ENCODE results near the gene MYO9A. TPM values are rescaled to one million over a fixed set of nuclear protein-coding genes. Genes with fewer than 3 reads are reported as not detected.
"Not testable (repeated sequence)": the region's sequence is repeated elsewhere in the genome, so short reads cannot be mapped to it uniquely, and the experiment has no call there.

MYO9A gene
- total RNA-seq, 1 donor: 59.0 TPM

DNA sequence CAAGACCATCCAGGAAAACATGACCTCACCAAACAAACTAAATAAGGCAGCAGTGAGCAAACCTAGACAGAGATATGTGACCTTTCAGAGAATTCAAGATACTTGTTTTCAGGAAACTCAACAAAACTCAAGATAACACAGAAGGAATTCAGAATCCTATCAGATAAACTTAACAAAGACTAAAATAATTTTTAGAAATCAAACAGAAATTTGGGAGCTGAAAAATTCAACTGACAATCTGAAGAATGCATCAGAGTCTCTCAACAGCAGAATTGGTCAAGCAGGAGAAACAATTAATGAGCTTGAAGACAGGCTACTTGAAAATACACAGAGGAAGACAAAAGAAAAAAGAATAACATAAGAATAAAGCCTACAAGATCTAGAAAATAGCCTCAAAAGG, 55.6 kb downstream of the MYO9A start:
- no peaks in the 10 kb centered on the region for H3K36me3 ChIP-seq (ENCODE audit: insufficient read depth, low read length)
- TF ChIP-seq, protein P1, sequence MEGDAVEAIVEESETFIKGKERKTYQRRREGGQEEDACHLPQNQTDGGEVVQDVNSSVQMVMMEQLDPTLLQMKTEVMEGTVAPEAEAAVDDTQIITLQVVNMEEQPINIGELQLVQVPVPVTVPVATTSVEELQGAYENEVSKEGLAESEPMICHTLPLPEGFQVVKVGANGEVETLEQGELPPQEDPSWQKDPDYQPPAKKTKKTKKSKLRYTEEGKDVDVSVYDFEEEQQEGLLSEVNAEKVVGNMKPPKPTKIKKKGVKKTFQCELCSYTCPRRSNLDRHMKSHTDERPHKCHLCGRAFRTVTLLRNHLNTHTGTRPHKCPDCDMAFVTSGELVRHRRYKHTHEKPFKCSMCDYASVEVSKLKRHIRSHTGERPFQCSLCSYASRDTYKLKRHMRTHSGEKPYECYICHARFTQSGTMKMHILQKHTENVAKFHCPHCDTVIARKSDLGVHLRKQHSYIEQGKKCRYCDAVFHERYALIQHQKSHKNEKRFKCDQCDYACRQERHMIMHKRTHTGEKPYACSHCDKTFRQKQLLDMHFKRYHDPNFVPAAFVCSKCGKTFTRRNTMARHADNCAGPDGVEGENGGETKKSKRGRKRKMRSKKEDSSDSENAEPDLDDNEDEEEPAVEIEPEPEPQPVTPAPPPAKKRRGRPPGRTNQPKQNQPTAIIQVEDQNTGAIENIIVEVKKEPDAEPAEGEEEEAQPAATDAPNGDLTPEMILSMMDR (IDR thresholded peaks at IDR 0.05; ENCODE audit: extremely low read depth, low read depth, low read length): no peak
- H3K27me3 ChIP-seq (ENCODE audit: insufficient read depth, low read length): no peaks in the 10 kb centered on the region
- peaks cover 73% of the 10 kb centered on the region for H3K79me2 ChIP-seq (ENCODE audit: insufficient read depth, low read length)
- no peak overlapping the region for H3K4me3 ChIP-seq (ENCODE audit: insufficient read depth, low read length)
- no peak overlapping the region for H2AFZ ChIP-seq (ENCODE audit: low read length)
- no peak overlapping the region for H3K4me2 ChIP-seq (ENCODE audit: insufficient read depth, low read length)
- no peaks in the 10 kb centered on the region for H3K9me3 ChIP-seq (ENCODE audit: low read depth, low read length)
- DNase-seq (ENCODE audit: insufficient read length, low spot score, missing footprints): no peak
- H3K4me1 ChIP-seq (ENCODE audit: insufficient read depth, low read length): peaks cover 8% of the 10 kb centered on the region
- peaks cover 27% of the 10 kb centered on the region for H4K20me1 ChIP-seq (ENCODE audit: insufficient read depth, low read length)
- no peak overlapping the region for H3K27ac ChIP-seq (ENCODE audit: low read depth, low read length)

DNA sequence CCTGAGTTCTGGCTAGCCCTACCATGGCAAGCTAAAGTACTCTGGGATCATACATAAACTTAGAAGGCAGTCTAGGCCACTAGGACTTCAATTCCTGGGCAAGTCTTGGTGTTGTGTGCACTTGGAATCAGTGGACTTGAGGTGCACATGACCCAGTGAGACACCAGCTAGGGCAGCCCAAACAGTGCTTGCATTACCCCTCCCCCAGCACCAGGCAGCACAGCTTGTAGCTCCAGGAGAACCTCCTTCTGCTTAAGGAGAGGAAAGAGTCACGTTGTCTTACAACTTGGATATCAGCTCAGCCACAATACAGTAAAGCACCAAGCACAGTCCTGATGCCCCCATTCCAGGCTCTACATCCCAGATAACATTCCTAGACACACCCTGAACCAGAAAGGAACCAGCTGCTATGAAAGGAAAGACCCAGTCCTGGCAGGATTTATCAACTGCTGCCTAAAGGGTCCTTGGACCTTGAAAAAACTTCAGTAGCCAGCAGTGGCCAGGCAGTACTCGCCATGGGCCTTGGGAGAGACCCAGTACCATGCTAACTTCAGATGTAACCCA, 57.2 kb downstream of the MYO9A start:
- no peak overlapping the region for H3K4me3 ChIP-seq (ENCODE audit: insufficient read depth, low read length)
- H3K4me1 ChIP-seq (ENCODE audit: insufficient read depth, low read length): peaks cover 8% of the 10 kb centered on the region
- no peak for DNase-seq (ENCODE audit: insufficient read length, low spot score, missing footprints)
- H2AFZ ChIP-seq (ENCODE audit: low read length): no peak overlapping the region
- peaks cover 77% of the 10 kb centered on the region for H3K79me2 ChIP-seq (ENCODE audit: insufficient read depth, low read length)
- no peak overlapping the region for H3K27ac ChIP-seq (ENCODE audit: low read depth, low read length)
- no peaks in the 10 kb centered on the region for H3K36me3 ChIP-seq (ENCODE audit: insufficient read depth, low read length)
- peaks cover 25% of the 10 kb centered on the region for H4K20me1 ChIP-seq (ENCODE audit: insufficient read depth, low read length)
- H3K27me3 ChIP-seq (ENCODE audit: insufficient read depth, low read length): no peaks in the 10 kb centered on the region
- no peak overlapping the region for H3K4me2 ChIP-seq (ENCODE audit: insufficient read depth, low read length)
- TF ChIP-seq, protein P1 (IDR thresholded peaks at IDR 0.05; ENCODE audit: extremely low read depth, low read depth, low read length): no peak
- H3K9me3 ChIP-seq (ENCODE audit: low read depth, low read length): no peaks in the 10 kb centered on the region

DNA sequence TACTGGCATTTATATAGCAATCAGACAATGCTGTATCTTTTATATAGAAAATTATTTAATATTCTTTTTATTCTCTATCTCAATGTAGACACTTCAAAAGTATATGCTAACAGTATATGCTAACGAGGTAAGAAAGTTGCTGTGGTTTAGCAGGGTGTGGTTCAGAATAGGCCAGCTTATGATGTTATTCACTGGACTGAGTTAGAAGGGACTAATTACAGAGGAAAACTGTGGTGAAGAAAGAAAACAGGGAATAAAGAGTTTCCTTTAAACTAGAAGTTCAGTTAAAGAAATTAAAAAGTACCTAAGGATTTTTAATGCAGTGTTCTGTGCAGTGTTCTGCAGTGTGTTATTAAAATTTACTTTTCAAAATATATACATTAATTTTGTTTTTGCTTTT, 59.4 kb downstream of the MYO9A start:
- peak overlapping the region; percentile 77 for H3K4me2 ChIP-seq (ENCODE audit: insufficient read depth, low read length)
- peaks cover 78% of the 10 kb centered on the region for H3K79me2 ChIP-seq (ENCODE audit: insufficient read depth, low read length)
- H4K20me1 ChIP-seq (ENCODE audit: insufficient read depth, low read length): peaks cover 23% of the 10 kb centered on the region
- no peaks in the 10 kb centered on the region for H3K27me3 ChIP-seq (ENCODE audit: insufficient read depth, low read length)
- no peak overlapping the region for H3K4me3 ChIP-seq (ENCODE audit: insufficient read depth, low read length)
- H3K9me3 ChIP-seq (ENCODE audit: low read depth, low read length): no peaks in the 10 kb centered on the region
- peaks cover 8% of the 10 kb centered on the region for H3K4me1 ChIP-seq (ENCODE audit: insufficient read depth, low read length)
- TF ChIP-seq, protein P1 (IDR thresholded peaks at IDR 0.05; ENCODE audit: extremely low read depth, low read depth, low read length): no peak
- no peak overlapping the region for H3K27ac ChIP-seq (ENCODE audit: low read depth, low read length)
- no peak overlapping the region for H2AFZ ChIP-seq (ENCODE audit: low read length)
- H3K36me3 ChIP-seq (ENCODE audit: insufficient read depth, low read length): no peaks in the 10 kb centered on the region
- no peak for DNase-seq (ENCODE audit: insufficient read length, low spot score, missing footprints)

DNA sequence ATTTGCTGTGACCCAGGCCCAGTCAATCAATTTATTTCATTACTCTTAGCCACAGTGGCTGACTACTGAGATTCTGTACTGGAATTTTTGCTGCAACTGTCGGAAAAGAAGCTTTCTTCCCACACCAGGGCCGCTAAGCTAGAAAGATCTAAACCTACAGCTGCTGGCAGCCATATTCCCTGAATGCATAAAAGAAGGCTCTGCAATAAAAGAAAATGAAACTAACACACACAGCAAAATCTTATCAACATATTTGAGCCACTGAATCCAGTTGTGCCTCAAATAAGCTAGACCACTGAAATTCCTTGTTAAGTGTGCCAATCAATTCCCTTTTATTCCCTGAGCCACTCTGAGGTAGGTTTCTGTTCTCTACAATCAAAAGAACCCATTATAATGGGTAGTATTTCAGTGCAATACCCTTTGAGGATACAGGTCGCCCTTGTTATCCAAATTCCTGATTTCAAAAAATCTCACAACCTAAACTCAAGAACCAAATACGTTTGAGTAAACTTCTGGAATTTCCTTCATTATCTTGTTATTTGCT, 60.3 kb downstream of the MYO9A start:
- H3K27ac ChIP-seq (ENCODE audit: low read depth, low read length): no peak overlapping the region
- H3K27me3 ChIP-seq (ENCODE audit: insufficient read depth, low read length): no peaks in the 10 kb centered on the region
- H2AFZ ChIP-seq (ENCODE audit: low read length): no peak overlapping the region
- no peaks in the 10 kb centered on the region for H3K36me3 ChIP-seq (ENCODE audit: insufficient read depth, low read length)
- DNase-seq (ENCODE audit: insufficient read length, low spot score, missing footprints): no peak
- H3K4me1 ChIP-seq (ENCODE audit: insufficient read depth, low read length): no peaks in the 10 kb centered on the region
- no peaks in the 10 kb centered on the region for H3K9me3 ChIP-seq (ENCODE audit: low read depth, low read length)
- peak overlapping the region; percentile 26 for H3K4me3 ChIP-seq (ENCODE audit: insufficient read depth, low read length)
- H4K20me1 ChIP-seq (ENCODE audit: insufficient read depth, low read length): peaks cover 15% of the 10 kb centered on the region
- H3K79me2 ChIP-seq (ENCODE audit: insufficient read depth, low read length): peaks cover 77% of the 10 kb centered on the region
- H3K4me2 ChIP-seq (ENCODE audit: insufficient read depth, low read length): peak overlapping the region; percentile 77
- TF ChIP-seq, protein P1 (IDR thresholded peaks at IDR 0.05; ENCODE audit: extremely low read depth, low read depth, low read length): no peak

DNA sequence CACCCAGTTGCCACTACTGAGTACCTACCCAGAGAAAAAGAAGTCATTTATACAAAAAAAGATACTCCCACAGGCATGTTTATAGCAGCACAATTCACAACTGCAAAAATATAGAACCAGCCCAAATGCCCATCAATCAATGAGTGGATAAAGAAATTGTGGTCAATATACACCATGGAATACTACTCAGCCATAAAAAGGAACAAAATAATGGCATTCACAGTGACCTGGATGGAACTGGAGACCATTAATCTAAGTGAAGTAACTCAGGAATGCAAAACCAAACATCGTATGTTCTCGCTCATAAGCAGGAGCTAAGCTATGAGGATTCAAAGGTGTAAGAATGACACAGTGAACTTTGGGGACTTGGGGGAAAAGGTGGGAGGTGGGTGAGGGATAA, 61.7 kb downstream of the MYO9A start:
- H3K9me3 ChIP-seq (ENCODE audit: low read depth, low read length); H3K36me3 ChIP-seq (ENCODE audit: insufficient read depth, low read length); H3K4me3 ChIP-seq (ENCODE audit: insufficient read depth, low read length); H3K27me3 ChIP-seq (ENCODE audit: insufficient read depth, low read length); H3K4me2 ChIP-seq (ENCODE audit: insufficient read depth, low read length); H3K27ac ChIP-seq (ENCODE audit: low read depth, low read length); H2AFZ ChIP-seq (ENCODE audit: low read length); H3K4me1 ChIP-seq (ENCODE audit: insufficient read depth, low read length); DNase-seq (ENCODE audit: insufficient read length, low spot score, missing footprints): not testable (repeated sequence)
- Histone ChIP-seq H3K79me2 (ENCODE audit: insufficient read depth, low read length) (peaks cover 77% of the 10 kb centered on the region), H4K20me1 (ENCODE audit: insufficient read depth, low read length) (peaks cover 11% of the 10 kb centered on the region)

DNA sequence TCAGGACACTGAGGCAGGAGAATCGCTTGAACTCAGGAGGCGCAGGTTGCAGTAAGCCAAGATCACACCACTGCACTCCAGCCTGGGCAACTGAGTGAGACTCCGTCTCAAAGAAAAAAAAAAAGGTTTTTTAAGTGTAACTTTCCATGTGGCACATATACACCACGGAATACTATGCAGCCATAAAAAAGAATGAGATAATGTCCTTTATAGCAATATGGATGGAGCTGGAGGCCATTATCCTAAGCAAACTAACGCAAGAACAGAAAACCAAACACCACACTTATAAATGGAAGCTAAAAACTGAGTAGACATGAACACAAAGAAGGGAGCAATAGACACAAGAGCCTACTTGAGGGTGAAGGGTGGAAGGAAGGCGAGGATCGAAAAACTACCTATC, 64.7 kb downstream of the MYO9A start:
- not testable (repeated sequence) for DNase-seq (ENCODE audit: insufficient read length, low spot score, missing footprints); H3K4me2 ChIP-seq (ENCODE audit: insufficient read depth, low read length); H3K4me1 ChIP-seq (ENCODE audit: insufficient read depth, low read length); H2AFZ ChIP-seq (ENCODE audit: low read length); H3K36me3 ChIP-seq (ENCODE audit: insufficient read depth, low read length); H3K27ac ChIP-seq (ENCODE audit: low read depth, low read length); H3K9me3 ChIP-seq (ENCODE audit: low read depth, low read length); H3K27me3 ChIP-seq (ENCODE audit: insufficient read depth, low read length); H3K4me3 ChIP-seq (ENCODE audit: insufficient read depth, low read length)
- Histone ChIP-seq H4K20me1 (ENCODE audit: insufficient read depth, low read length) (peaks cover 12% of the 10 kb centered on the region), H3K79me2 (ENCODE audit: insufficient read depth, low read length) (peaks cover 79% of the 10 kb centered on the region)
